ENCODE data around the gene NCK1.

GRCh38 chr3:136960838-136961836, 99.1 kb downstream of the NCK1 start:
- TF ChIP-seq SP1 (IDR thresholded peaks at IDR 0.05), result no peak
- no peak for TF ChIP-seq TARDBP (IDR thresholded peaks at IDR 0.05)
- TF ChIP-seq BHLHE40 (IDR thresholded peaks at IDR 0.05; ENCODE audit: borderline replicate concordance), result no peak
- no peak for TF ChIP-seq FOXK2 (IDR thresholded peaks at IDR 0.05)
- no peak for TF ChIP-seq ARNT (IDR thresholded peaks at IDR 0.05)
- TF ChIP-seq HDGF (IDR thresholded peaks at IDR 0.05; ENCODE audit: borderline replicate concordance), result no peak
- TF ChIP-seq PKNOX1 (IDR thresholded peaks at IDR 0.05), result no peak

Data from HEK293T (cell line).